HFF-Myc (cell line): Measurements from ENCODE around the gene LAMB1.
"Not testable (repeated sequence)": the region's sequence is repeated elsewhere in the genome, so short reads cannot be mapped to it uniquely, and the experiment has no call there.

Experiments
- DNase-seq: peaks from one replicate; pipeline ENCODE4 v3.0.0-alpha.2; 2011; ENCODE audit warnings: low read depth; ENCODE audit errors: extremely low read depth
- H3K4me3 ChIP-seq: replicated peaks from 2 replicates; pipeline ENCODE4 v1.5.1; 2011; ENCODE audit warnings: low read depth, mild to moderate bottlenecking, control low read depth, low read length
- CTCF ChIP-seq: IDR thresholded peaks from 2 replicates; pipeline ENCODE4 v1.5.1; 2012; ENCODE audit warnings: mild to moderate bottlenecking, low read depth, low read length, control low read depth; ENCODE audit errors: missing control alignments

Gene LAMB1

GRCh38 chr7:107924841-107925504 is 78.0 kb downstream of the LAMB1 start:
- DNase-seq, result no peak
- H3K4me3 ChIP-seq, result no peak overlapping the region
- no peak for TF ChIP-seq CTCF

- TF ChIP-seq CTCF, result no peak
- no peak overlapping the region for H3K4me3 ChIP-seq
- DNase-seq, result no peak
Observed at GRCh38 chr7:107922886-107923285, 80.1 kb downstream of the LAMB1 start.

- H3K4me3 ChIP-seq, DNase-seq: not testable (repeated sequence)
Observed at GRCh38 chr7:107921826-107922225, 81.1 kb downstream of the LAMB1 start.

GRCh38 chr7:107920048-107920772 is 82.8 kb downstream of the LAMB1 start:
- TF ChIP-seq CTCF, result no peak
- DNase-seq, result no peak
- H3K4me3 ChIP-seq, result no peak overlapping the region

- no peak for TF ChIP-seq CTCF
- H3K4me3 ChIP-seq, result no peak overlapping the region
- DNase-seq, result no peak
Observed at GRCh38 chr7:107918948-107919347, 84.0 kb downstream of the LAMB1 start.

GRCh38 chr7:107917763-107918651 is 85.0 kb downstream of the LAMB1 start:
- TF ChIP-seq CTCF, result no peak
- H3K4me3 ChIP-seq, result no peak overlapping the region
- no peak for DNase-seq

GRCh38 chr7:107915541-107915940 is 87.4 kb downstream of the LAMB1 start:
- H3K4me3 ChIP-seq, result no peak overlapping the region
- no peak for DNase-seq
- no peak for TF ChIP-seq CTCF
